ENCODE data around the gene SPOCK3.
"Not testable (repeated sequence)": the region's sequence is repeated elsewhere in the genome, so short reads cannot be mapped to it uniquely, and the experiment has no call there.

Gene SPOCK3

DNA sequence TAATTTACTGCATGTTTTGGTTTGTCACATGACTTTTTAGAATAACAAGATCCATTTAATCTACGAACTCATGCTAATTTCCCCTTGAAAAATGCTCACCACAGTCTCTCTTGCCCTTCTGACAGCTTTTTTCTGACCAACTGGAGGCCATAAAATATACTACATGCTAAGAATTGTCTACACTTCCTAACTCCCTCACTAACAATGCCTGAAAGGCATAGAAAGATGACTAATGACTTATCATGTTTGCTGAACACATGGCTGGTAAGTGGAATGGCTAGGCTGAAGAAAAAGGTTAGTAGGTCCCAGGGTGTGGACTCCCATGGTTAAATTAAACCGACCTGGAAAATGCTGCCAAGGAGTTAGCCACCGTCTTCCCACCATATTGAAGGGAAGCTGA lies 309.9 kb downstream of the SPOCK3 start:
- no peak for DNase-seq

DNA sequence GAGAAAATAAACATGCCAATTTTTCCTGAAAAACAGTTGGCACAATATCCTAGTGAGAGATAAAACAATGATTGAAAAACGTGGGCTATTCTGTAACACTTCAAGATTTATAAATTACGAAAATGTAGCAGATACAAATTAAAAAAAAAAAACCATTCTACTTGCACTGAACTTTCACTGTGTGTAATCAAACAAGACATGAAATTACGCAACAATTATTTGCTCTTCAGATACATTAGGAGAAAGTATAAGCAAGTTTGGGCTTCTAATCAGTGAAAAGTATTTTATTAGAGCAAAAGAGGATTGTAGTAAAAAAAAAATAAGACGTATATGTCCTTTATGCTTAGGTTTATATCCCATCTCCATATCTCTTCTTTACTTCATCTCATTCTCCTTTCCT lies 320.4 kb downstream of the SPOCK3 start:
- DNase-seq, result no peak

DNA sequence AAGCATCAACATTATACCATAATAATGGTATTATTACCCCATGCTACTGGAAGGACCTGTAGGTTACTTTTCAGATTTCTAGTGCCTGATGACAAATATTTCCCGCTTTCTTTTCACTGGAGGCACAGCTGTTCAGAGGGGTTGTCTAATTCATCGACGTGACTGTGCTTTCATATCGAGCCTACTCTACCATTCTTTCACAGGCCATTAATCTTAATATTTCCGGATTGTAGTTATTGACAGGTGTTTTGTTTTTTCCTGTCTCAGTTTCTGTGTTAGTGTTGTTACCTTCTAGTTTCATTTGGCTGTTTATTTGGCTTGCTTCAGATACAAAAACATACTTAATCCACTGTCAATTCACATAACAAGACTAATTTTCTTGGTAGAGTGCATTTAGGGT lies 330.9 kb downstream of the SPOCK3 start:
- DNase-seq, result no peak

DNA sequence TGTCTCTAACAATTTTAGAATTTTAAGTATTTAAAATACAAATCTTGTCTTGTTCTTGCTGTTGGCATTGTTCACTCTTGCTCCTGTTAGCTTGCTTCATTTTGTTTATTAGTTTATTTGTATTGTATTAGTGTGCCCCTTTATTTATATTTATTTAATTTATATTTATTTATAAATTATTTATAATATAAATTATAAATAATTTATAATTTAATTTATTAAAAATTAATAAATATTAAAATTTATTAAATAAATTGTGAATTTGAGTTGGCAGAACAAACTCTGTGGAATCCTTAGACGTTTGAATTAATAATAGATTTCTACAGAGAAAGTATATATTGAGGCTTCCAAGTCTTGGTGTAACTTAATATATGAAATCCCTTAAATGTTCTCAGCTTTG lies 331.4 kb downstream of the SPOCK3 start:
- DNase-seq, result no peak

DNA sequence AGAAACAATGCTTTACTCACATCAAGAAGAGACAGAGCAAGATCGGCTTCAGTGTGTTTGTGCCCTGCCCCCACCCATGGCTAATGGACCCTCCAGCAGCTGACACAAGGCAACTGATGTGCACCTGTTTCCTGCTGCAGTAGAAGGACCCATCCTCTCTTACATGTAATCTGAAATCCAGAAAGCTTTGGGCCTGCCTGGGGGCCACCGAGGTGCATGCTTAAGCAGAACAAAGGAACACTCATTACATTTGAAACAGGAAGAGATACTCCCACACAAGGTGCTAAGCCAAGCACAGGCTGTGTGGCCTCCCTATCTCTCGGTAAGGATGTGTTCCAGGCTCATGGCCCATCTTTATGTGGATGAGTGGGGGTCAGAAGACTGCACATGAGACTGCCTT lies 338.0 kb downstream of the SPOCK3 start:
- no peak for DNase-seq

DNA sequence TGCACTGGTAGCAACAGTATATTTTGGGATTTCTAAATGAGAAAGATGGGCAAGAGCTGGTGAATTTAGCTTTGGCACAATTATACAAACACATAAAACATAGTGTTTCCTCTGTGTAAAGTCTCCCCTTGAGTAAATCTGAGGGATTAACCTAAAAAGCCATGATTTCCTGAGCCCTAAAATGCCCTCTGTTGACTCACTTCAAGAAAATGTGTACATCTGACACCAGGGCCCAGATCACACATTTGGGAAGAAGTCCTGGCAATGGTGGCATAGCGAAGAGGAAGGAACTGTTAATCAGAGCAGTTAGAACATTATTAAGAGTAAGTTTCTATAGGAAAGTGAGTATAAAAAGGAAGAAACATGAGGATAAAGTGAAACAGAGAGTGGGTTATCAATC lies 338.5 kb downstream of the SPOCK3 start:
- DNase-seq, result no peak

DNA sequence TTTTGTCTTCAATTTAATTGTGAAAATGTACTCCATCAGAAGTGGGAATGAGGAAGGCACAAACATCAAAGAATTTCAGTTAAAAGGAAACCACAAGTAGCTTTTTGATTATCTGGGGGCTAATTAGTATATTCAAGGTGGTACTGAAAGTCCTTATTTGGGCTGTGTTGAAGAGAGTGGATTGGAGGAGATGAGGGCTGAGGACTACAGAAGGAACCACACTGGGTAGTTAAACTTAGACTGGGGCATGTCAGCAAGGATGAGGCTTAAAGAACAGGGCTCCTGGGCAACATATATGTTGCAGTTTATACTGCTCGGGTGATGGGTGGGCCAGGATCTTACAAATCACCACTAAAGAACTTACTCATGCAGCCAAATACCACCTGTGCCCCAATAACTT lies 346.8 kb downstream of the SPOCK3 start:
- DNase-seq, result no peak

DNA sequence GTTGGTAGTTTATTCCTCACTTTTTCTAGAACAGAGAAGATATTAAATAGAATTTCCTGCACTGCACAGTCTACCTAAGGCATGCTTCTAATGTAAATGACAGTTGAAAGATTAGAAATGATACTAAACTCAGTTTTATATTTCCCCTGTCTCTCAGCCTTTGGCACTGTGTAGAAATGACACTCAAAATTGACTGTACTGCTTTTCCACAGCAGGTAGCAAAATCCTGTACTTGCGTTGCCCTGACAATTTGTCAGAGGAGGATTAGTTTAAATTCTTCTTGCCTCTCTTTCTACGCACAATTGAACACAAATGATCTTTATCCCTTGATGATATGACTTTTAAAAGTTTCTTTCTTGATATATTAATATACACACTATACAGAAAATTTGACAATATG lies 347.6 kb downstream of the SPOCK3 start:
- no peak for DNase-seq

DNA sequence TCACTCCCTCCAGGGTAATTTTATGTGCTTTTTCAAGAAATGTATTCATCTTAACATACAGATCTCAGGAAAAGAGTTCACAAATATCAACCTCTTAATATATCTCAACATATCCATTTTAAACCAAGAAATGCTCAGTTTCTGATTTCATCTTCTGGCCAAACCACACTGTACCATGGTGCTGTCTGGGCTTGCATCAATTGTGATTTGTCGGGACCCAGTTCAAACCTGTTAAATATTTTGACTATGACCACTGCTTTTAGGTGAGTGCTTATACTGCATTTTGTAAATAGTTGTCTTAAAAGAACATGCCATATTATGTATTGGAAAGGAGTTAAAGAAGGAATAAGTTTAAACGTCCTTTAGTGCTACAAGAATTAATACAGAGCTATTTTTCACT lies 352.1 kb downstream of the SPOCK3 start:
- DNase-seq, result no peak

DNA sequence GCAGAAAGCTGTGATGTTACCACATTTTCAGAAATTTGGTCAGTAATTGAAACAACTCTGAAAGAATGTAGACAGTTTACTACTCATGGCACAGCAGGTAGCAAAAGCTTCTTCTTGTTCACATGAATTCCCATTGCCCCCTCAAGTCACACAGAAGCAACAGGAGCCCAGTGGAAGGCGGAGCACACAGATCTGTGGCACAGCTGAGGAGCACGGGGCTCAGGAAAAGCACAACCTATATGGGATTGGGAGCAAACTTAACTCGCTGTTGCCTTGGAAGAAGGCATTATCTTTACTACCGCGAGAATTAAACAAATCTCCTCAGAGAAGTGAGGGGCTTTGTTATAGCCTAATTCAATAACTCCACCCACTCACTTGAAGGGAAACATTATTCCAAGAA lies 358.5 kb downstream of the SPOCK3 start:
- no peak for DNase-seq

DNA sequence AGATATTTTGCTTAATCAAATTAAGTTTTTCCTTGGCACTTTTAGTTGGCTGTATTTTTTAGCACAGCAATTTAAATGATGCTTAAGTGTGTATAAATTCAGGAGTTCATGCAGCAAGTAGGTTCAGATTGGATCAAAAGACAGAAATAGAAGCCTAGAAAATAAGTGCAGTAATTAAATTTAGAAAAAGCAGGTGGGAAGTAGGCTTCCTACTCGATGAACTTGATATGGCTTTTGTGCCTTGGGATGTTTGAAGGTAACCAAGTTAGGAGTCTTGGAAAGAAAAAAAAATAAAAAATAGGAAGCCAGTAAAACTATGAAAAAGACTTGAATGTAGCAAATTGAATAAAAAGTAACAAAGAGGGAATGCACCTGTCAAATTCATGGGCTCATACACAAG lies 372.3 kb downstream of the SPOCK3 start:
- DNase-seq, result no peak

DNA sequence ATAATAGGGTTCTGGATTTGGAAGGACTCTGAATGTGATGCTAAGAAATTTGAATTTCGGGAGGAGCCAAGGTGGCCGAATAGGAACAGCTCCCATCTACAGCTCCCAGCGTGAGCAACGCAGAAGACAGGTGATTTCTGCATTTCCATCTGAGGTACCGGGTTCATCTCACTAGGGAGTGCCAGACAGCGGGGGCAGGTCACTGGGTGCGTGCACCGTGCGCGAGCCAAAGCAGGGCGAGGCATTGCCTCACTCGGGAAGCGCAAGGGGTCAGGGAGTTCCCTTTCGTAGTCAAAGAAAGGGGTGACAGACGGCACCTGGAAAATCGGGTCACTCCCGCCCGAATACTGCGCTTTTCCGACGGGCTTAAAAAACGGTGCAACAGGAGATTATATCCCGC lies 383.9 kb downstream of the SPOCK3 start:
- not testable (repeated sequence) for DNase-seq

DNA sequence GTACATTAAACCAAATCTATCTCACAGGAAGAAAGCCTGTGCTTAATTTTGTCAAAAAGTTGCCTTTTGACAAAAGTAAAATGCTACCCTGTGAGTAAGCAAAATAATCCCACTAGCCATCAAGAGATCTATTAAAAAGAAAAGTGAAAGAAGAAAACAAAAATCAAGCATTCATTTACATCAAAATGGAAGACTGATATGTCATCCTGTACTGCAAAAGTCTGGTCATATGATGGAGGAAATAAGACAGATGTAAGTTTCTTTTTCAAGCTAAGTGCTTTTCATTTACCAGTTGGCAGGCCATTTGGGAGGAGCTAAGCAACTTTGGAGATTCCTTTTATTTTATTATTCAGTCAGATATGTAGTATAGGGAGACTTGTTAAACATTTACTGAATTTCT lies 387.4 kb downstream of the SPOCK3 start:
- DNase-seq, result no peak

DNA sequence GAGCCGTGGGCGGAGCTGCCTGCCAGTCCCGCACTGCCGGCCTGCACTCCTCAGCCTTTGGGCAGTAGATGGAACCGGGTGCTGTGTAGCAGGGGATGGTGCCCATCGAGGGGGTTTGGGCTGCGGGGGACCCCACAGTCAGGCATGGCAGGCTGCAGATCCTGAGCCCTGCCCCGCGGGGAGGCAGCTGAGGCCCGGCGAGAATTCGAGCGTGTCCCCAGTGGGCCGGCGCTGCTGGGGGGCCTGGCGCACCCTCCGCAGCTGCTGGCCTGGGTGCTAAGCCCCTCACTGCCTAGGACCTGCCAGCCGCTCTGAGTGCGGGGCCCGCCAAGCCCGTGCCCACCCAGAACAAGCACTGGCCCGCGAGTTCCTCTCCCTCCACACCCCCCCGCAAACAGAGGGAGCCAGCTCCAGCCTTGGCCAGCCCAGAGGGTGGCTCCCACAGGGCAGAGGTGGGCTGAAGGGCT lies 391.5 kb downstream of the SPOCK3 start:
- DNase-seq, result no peak

DNA sequence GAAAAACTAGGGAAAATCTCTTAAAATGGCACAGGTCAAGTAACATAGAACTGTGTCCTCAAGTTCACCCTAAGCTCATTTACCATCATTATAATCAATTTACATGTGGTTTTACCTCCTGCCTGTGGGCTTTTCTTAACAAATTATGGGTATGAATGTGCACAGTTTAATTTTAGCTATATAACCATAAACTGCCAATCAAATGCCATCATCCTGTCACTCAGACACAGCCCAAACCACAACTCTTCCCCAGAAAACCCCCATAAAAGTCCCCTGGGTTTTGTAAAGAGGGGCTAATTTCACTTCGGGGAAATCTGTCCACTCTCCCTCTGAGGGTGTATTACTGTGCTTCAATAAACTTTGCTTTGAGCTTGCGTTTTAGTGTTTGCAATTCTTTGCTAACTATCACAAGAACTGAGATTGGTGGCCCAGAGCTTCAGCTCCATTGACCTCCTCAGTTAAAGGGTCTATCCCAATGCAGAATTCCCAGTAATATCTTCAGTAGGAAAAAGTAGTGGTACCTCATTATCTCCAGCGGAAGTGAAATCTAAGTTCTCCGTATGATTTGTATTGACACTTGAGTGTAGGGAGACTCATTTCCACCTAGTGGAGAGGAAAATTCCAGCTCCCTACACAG lies 394.6 kb downstream of the SPOCK3 start:
- DNase-seq, result no peak

DNA sequence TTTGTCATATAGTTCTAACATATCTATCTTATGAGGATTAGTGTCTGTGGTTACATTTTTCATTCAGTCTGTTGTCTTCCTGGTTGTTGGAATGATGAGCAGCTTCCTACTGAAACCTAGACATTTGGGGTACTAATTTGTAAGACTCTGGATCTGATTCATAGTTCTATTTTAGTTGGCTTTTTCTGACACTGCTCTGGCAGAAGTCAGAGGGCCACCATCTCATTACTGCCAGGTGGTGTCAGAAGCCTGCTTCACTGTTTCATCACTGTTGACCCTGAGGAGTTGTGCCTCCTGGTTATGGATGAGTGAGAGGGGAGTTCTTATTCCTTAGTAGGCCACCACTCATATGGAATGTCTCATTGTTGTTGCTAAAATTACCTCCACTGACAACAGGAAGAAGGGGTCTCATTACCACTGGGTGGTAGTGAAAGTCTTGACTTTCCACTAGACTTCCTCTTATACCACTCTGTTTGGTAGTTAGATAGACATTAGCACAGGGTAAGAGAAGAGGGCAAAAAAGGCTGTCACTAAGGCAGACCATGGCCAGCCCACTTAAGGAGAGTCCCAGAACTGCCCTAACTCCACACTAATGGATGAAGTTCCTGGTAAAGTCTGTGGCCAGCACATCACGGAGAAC lies 395.2 kb downstream of the SPOCK3 start:
- no peak for DNase-seq

DNA sequence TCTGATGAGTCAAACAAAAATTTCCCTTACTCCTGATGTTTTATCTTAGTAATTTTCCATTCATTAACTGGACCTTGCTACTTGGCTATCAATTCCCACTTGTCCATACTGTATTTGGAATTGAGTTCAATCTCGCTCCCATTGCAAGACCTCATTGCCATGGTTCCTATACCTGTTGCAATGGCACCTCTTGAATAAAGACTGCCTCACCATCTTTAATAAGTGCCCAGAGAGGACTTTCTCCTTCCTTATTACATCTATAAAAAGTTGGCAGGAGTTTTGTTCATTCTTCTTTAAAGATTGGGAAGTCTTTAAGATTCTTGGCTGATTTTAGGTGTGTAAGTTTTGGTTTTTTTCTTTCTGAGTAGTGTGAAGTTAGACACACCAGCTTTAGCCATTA lies 397.4 kb downstream of the SPOCK3 start:
- DNase-seq, result no peak

DNA sequence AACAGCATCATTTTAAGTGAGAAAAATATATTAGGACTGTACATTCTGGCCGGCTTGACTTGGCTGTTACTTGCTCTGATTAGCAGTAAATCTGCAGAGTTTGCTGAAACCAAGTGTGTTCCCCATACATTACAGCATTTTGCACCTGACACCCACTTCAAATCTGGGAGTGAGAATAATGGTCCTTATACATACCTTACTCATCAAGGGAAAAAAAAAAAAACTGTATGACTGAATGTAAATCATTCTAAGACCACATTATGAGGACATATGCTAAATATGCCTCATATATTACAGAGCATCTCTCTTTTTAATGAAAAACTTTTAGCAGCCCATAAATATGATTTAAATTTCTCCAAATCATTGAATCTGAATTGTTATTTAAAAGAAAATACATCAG lies 406.7 kb downstream of the SPOCK3 start:
- no peak for DNase-seq

DNA sequence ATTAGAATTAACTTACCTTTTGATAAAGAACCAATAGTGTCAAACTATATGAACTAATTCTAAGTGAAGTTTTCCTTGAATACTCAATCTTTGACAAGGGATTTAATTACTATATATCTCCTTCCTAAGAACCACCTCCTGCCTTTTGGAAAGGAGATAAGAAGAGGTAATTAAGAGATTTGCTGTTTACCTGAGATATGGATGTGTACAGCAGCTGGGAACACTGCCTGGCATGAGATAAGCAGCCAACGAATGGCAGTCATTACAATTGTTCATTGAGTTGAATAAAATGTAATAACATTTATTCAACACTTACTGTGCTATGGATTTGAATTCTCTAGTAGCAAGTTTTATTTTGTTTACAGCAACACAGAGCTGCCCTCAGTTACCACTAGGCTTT lies 407.1 kb downstream of the SPOCK3 start:
- no peak for DNase-seq

DNA sequence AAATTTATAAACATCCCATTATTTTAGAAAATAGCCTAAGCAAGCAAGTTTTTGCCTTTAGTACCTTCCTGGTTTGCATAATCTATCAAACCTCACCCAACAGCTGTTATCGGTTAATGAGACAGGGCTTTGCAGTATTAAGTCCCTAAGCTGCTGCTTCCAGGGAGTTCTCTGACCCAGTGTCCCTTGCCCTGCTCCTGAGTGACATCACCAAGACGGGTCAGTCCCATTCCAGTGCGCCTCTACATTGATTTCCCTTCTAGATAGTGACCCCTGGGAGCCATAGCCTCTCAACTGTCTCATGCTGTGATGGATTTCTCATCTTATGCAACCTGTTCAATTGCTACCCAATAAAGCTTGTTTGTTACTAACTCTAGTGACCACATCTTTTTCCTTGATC lies 410.4 kb downstream of the SPOCK3 start:
- DNase-seq, result no peak

DNA sequence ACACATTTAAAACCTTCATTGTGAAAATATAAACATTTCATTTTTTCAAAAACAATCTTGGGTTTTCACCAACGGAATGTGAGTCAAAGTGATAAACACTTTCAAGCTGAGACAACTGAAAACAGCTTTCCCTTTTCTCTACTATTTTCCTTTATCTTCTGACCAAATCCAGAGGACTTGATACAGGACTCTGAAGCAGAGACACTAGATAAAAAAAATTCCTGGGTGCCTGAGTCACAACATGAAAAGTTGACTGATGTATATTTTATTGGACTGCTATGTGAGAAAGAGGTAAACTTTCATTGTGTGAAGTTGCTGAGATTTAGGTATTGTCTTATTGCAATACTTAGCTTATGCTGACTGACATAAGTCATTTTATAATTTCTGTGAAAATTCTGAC lies 411.2 kb downstream of the SPOCK3 start:
- no peak for DNase-seq

DNA sequence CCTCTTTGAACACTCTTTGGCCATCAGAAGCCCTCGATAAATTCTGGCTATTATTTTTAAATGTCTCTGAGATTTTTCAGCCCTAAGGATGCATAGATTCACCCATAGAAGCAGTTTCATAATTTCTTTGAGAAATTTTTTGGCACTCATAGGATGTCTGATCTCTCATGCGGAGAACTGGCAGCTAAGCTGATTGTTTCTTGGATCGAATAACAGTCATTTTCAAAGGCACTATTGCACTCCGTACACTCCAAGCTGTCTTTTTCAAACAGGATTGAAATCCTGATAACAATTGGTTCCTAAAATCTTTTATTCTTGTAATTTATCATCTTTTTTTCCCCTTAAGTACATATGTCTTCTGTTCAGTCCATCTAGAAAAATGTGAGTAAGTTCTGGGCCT lies 411.9 kb downstream of the SPOCK3 start:
- no peak for DNase-seq

DNA sequence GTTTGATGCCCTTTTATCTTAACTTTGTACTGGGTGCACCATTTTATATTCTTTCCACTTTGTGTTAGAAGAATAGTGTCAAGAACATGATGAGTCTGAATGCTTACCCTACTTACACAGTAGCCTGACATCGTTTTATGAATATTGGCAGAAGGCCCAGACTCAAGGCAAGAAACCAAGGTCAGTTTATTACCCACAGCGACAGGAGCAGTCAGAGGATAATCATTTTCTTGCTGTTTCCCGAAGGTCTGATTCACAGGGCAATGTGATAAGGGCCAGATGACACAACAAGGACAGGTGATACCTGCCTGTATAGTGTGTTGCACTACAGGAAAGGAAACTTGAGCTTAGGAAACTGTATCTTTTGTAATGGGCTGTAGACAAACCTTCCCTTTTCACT lies 417.4 kb downstream of the SPOCK3 start:
- no peak for DNase-seq

DNA sequence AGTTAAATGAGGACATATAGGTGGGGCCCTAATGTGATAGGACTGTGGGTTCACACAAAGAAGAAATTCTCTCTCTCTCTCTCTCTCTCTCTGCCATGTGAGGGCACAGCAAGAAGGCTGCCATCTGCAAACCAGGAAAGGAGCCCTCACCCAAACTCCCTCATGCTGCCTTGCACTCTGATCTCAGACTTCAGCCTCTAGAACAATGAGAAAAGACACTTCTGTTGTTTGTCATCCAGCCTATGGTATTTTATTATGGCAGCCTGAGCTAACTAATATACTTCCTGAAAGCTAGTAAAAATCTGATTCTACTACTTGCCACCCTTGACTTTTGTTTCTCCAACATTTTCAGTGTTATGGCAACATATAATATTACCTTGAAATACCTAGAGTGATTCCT lies 425.9 kb downstream of the SPOCK3 start:
- no peak for DNase-seq

DNA sequence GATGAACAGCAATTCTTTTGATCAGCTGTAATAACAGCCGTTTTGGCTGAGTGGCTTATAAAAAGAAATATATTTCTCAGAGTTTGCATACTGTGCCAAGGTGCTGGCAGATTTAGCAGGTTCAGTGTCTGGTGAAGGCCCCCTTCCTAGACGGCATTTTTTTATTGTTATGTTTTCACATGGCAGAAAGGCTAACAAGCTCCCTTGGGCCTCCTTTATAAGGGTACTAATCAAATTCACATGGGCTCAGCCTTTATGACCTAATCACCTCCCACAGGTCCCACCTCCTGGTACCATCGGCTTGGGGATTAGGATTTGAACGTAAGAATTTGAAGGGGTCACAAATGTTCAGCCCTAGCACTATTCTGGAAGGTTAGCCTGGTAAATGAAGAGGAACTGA lies 431.9 kb downstream of the SPOCK3 start:
- no peak for DNase-seq

Measured in CD4-positive, alpha-beta T cell treated with Interleukin-4 for 1 hour (primary cell).